Activated CD8-positive, alpha-beta T cell treated with anti-CD3 and anti-CD28 coated beads, Interleukin-2, amount 10 ng/mL, durations not matched to agents 7 days and 5 days (primary cell): Measurements from ENCODE around the gene GABRB1. TPM values are rescaled to one million over a fixed set of nuclear protein-coding genes. Genes with fewer than 3 reads are reported as not detected.

Source experiments
- ATAC-seq: fragments of 150-1000 bp; cut with Tn5 transposase; one replicate; pipeline ENCODE4 v1.10.0; 2021; ENCODE audit warnings: moderate library complexity
- CTCF ChIA-PET: fragments of 350-600 bp; sonication (Branson Sonifier 250); formaldehyde crosslinking; loops from one replicate; lab custom pipeline; 2021; ENCODE audit warnings: antibody characterized with exemption; lab: Charles Lee
- POLR2A ChIA-PET: fragments of 350-600 bp; sonication (Branson Sonifier 250); formaldehyde crosslinking; loops from one replicate; lab custom pipeline; 2021; ENCODE audit warnings: antibody characterized with exemption; lab: Charles Lee
- DNase-seq: peaks from one replicate; pipeline ENCODE4 v3.0.0-alpha.2; 2020
- H3K27ac Mint-ChIP-seq: one replicate; pipeline ENCODE4 v1.8.0; 2021; ENCODE audit warnings: mild to moderate bottlenecking, mixed read lengths
- H3K27me3 Mint-ChIP-seq: one replicate; pipeline ENCODE4 v1.8.0; 2021; ENCODE audit warnings: low read depth, mixed read lengths
- H3K36me3 Mint-ChIP-seq: one replicate; pipeline ENCODE4 v1.8.0; 2021; ENCODE audit warnings: low read depth, mixed read lengths
- H3K4me1 Mint-ChIP-seq: one replicate; pipeline ENCODE4 v1.8.0; 2021; ENCODE audit warnings: low read depth, mixed read lengths
- H3K4me3 Mint-ChIP-seq: one replicate; pipeline ENCODE4 v1.8.0; 2021; ENCODE audit warnings: mild to moderate bottlenecking, mixed read lengths
- H3K9me3 Mint-ChIP-seq: one replicate; pipeline ENCODE4 v1.8.0; 2022; ENCODE audit warnings: mixed read lengths; ENCODE audit not compliant: insufficient read depth
- total RNA-seq, 2 experiments: library from RNA; stranded (reverse); gene quantifications; one replicate each; pipeline ENCODE4 v1.2.3, GENCODE V29; 2021

The GABRB1 gene
- total RNA-seq, 2 experiments from 2014 or later = not detected

- Mint-ChIP-seq H3K4me1 (peaks cover 16% of the 10 kb centered on the region), H3K36me3 (peaks cover 14% of the 10 kb centered on the region), H3K27me3 (no peaks in the 10 kb centered on the region), H3K4me3 (no peak overlapping the region), H3K27ac (no peak overlapping the region), H3K9me3 (no peaks in the 10 kb centered on the region)
- ATAC-seq (no peak), DNase-seq (no peak)
- POLR2A ChIA-PET = no interaction called here
- CTCF ChIA-PET = no interaction called here
Measured at GRCh38 chr4:47012676-47013075, 18.7 kb upstream of the GABRB1 start.

- DNase-seq (no peak), ATAC-seq (no peak)
- Mint-ChIP-seq H3K27me3 (no peaks in the 10 kb centered on the region), H3K4me3 (no peak overlapping the region), H3K27ac (no peak overlapping the region), H3K9me3 (no peaks in the 10 kb centered on the region), H3K4me1 (peaks cover 16% of the 10 kb centered on the region), H3K36me3 (peaks cover 14% of the 10 kb centered on the region)
- CTCF ChIA-PET = no interaction called here
- POLR2A ChIA-PET = no interaction called here
Measured at GRCh38 chr4:47013373-47013772, 18.0 kb upstream of the GABRB1 start.

GRCh38 chr4:47017081-47017480 is 14.3 kb upstream of the GABRB1 start:
- Mint-ChIP-seq H3K4me3 (no peak overlapping the region), H3K9me3 (no peaks in the 10 kb centered on the region), H3K4me1 (no peaks in the 10 kb centered on the region), H3K36me3 (no peaks in the 10 kb centered on the region), H3K27ac (no peak overlapping the region), H3K27me3 (peaks cover 10% of the 10 kb centered on the region)
- ATAC-seq (no peak), DNase-seq (no peak)
- ChIA-PET POLR2A (no interaction called here), CTCF (no interaction called here)

GRCh38 chr4:47017494-47017893 is 13.9 kb upstream of the GABRB1 start:
- ChIA-PET POLR2A (no interaction called here), CTCF (no interaction called here)
- Mint-ChIP-seq H3K4me3 (no peak overlapping the region), H3K36me3 (no peaks in the 10 kb centered on the region), H3K27ac (no peak overlapping the region), H3K27me3 (peaks cover 12% of the 10 kb centered on the region), H3K4me1 (no peaks in the 10 kb centered on the region), H3K9me3 (no peaks in the 10 kb centered on the region)
- DNase-seq = no peak
- no peak for ATAC-seq

- DNase-seq (peak; percentile 21), ATAC-seq (peak; percentile 38)
- Mint-ChIP-seq H3K4me3 (peak overlapping the region; percentile 63), H3K27me3 (peaks cover 32% of the 10 kb centered on the region), H3K27ac (no peak overlapping the region), H3K9me3 (no peaks in the 10 kb centered on the region), H3K4me1 (peaks cover 16% of the 10 kb centered on the region), H3K36me3 (no peaks in the 10 kb centered on the region)
- POLR2A ChIA-PET = no interaction called here
- CTCF ChIA-PET = interaction anchor here (0.6 to 1.6 kb wide), 7 partner anchors 20 to 187 kb away, joined by 3 to 6 read pairs (median 3); no protein-coding TSS in a partner anchor
Measured at GRCh38 chr4:47031751-47032404, 511 bp downstream of the GABRB1 start.

- POLR2A ChIA-PET = no interaction called here
- ATAC-seq (peak; percentile 94), DNase-seq (peak; percentile 69)
- Mint-ChIP-seq H3K36me3 (no peaks in the 10 kb centered on the region), H3K27ac (no peak overlapping the region), H3K4me3 (peak overlapping the region; percentile 63), H3K27me3 (peaks cover 32% of the 10 kb centered on the region), H3K4me1 (peaks cover 16% of the 10 kb centered on the region), H3K9me3 (no peaks in the 10 kb centered on the region)
- CTCF ChIA-PET = interaction anchor here (0.6 to 1.6 kb wide), 5 partner anchors 95 to 188 kb away, joined by 3 to 6 read pairs (median 3); no protein-coding TSS in a partner anchor
Measured at GRCh38 chr4:47032405-47033106, 1.2 kb downstream of the GABRB1 start.

GRCh38 chr4:47038263-47038662 is 6.9 kb downstream of the GABRB1 start:
- Mint-ChIP-seq H3K27me3 (peaks cover 10% of the 10 kb centered on the region), H3K4me3 (no peak overlapping the region), H3K9me3 (no peaks in the 10 kb centered on the region), H3K4me1 (no peaks in the 10 kb centered on the region), H3K36me3 (no peaks in the 10 kb centered on the region), H3K27ac (no peak overlapping the region)
- ATAC-seq = no peak
- no peak for DNase-seq
- ChIA-PET POLR2A (no interaction called here), CTCF (no interaction called here)

- CTCF ChIA-PET = no interaction called here
- H3K27me3 Mint-ChIP-seq = peaks cover 10% of the 10 kb centered on the region
- H3K4me1 Mint-ChIP-seq = no peaks in the 10 kb centered on the region
Measured at GRCh38 chr4:47040828-47041227, 9.5 kb downstream of the GABRB1 start.

GRCh38 chr4:47043821-47044220 is 12.5 kb downstream of the GABRB1 start:
- no peaks in the 10 kb centered on the region for H3K36me3 Mint-ChIP-seq
- no peaks in the 10 kb centered on the region for H3K4me1 Mint-ChIP-seq
- ATAC-seq (no peak), DNase-seq (no peak)
- CTCF ChIA-PET = no interaction called here
- peaks cover 10% of the 10 kb centered on the region for H3K27me3 Mint-ChIP-seq
- no peak overlapping the region for H3K27ac Mint-ChIP-seq
- H3K4me3 Mint-ChIP-seq = no peak overlapping the region
- H3K9me3 Mint-ChIP-seq = no peaks in the 10 kb centered on the region
- POLR2A ChIA-PET = no interaction called here

More at GRCh38 chr4:47040828-47041227, 9.5 kb downstream of the GABRB1 start:
- no peak for ATAC-seq
- DNase-seq = no peak
- no peak overlapping the region for H3K4me3 Mint-ChIP-seq
- no peaks in the 10 kb centered on the region for H3K36me3 Mint-ChIP-seq
- no peak overlapping the region for H3K27ac Mint-ChIP-seq
- no peaks in the 10 kb centered on the region for H3K9me3 Mint-ChIP-seq
- POLR2A ChIA-PET = no interaction called here

- H3K27ac Mint-ChIP-seq = no peak overlapping the region
- no peaks in the 10 kb centered on the region for H3K4me1 Mint-ChIP-seq
- no peaks in the 10 kb centered on the region for H3K9me3 Mint-ChIP-seq
- no peaks in the 10 kb centered on the region for H3K36me3 Mint-ChIP-seq
- peaks cover 9% of the 10 kb centered on the region for H3K27me3 Mint-ChIP-seq
- no peak overlapping the region for H3K4me3 Mint-ChIP-seq
- DNase-seq = no peak
- POLR2A ChIA-PET = no interaction called here
- CTCF ChIA-PET = no interaction called here
- ATAC-seq = no peak
Measured at GRCh38 chr4:47045261-47045660, 13.9 kb downstream of the GABRB1 start.

GRCh38 chr4:47049347-47049746 is 18.0 kb downstream of the GABRB1 start:
- ChIA-PET CTCF (interaction anchor here (0.8 to 1.4 kb wide), 2 partner anchors 10 to 73 kb away, joined by 3 to 4 read pairs; no protein-coding TSS in a partner anchor), POLR2A (interaction anchor here (0.6 kb wide), 1 partner anchor 1155 kb away, joined by 3 read pairs; no protein-coding TSS in a partner anchor)
- Mint-ChIP-seq H3K4me3 (no peak overlapping the region), H3K27me3 (peaks cover 8% of the 10 kb centered on the region), H3K27ac (no peak overlapping the region), H3K36me3 (no peaks in the 10 kb centered on the region), H3K4me1 (no peaks in the 10 kb centered on the region), H3K9me3 (no peaks in the 10 kb centered on the region)
- DNase-seq = no peak
- ATAC-seq = no peak
